ENCODE measurements around the gene GATA1. TPM values are rescaled to one million over a fixed set of nuclear protein-coding genes. Genes with fewer than 3 reads are reported as not detected.

GATA1 gene
- total RNA-seq, 1 experiment from 2014 or later = not detected

Other genes starting within 250 kb of the GATA1 start
- gene TBC1D25, start 246.9 kb upstream of the GATA1 start, total RNA-seq (2014; rRNA removed; shearing (Covaris generic)) = 6.7 and 9.3 TPM in 2 replicates
- gene RBM3, start 212.1 kb upstream of the GATA1 start, total RNA-seq (2014; rRNA removed; shearing (Covaris generic)) = 52.6 and 64.2 TPM in 2 replicates
- 54.3 and 88.6 TPM in 2 replicates for gene WDR13, start 189.1 kb upstream of the GATA1 start, total RNA-seq (2014; rRNA removed; shearing (Covaris generic))
- not detected in 2 replicates for gene WAS, start 102.8 kb upstream of the GATA1 start, total RNA-seq (2014; rRNA removed; shearing (Covaris generic))
- gene SUV39H1, start 89.9 kb upstream of the GATA1 start, total RNA-seq (2014; rRNA removed; shearing (Covaris generic)) = 15.1 and 22.8 TPM in 2 replicates
- gene GLOD5, start 24.8 kb upstream of the GATA1 start, total RNA-seq (2014; rRNA removed; shearing (Covaris generic)) = not detected in 2 replicates
- 44.8 and 50.7 TPM in 2 replicates for gene HDAC6, start 15.5 kb downstream of the GATA1 start, total RNA-seq (2014; rRNA removed; shearing (Covaris generic))
- gene ERAS, start 39.9 kb downstream of the GATA1 start, total RNA-seq (2014; rRNA removed; shearing (Covaris generic)) = not detected in 2 replicates
- gene PCSK1N, start 49.0 kb downstream of the GATA1 start, total RNA-seq (2014; rRNA removed; shearing (Covaris generic)) = 4.1 and 9.0 TPM in 2 replicates
- 77.6 and 90.8 TPM in 2 replicates for gene TIMM17B, start 111.2 kb downstream of the GATA1 start, total RNA-seq (2014; rRNA removed; shearing (Covaris generic))
- 44.6 and 53.9 TPM in 2 replicates for gene PQBP1, start 111.3 kb downstream of the GATA1 start, total RNA-seq (2014; rRNA removed; shearing (Covaris generic))
- 70.5 and 77.8 TPM in 2 replicates for gene SLC35A2, start 125.1 kb downstream of the GATA1 start, total RNA-seq (2014; rRNA removed; shearing (Covaris generic))
- 14.2 and 14.3 TPM in 2 replicates for gene PIM2, start 132.4 kb downstream of the GATA1 start, total RNA-seq (2014; rRNA removed; shearing (Covaris generic))
- 27.3 and 54.4 TPM in 2 replicates for gene OTUD5, start 171.0 kb downstream of the GATA1 start, total RNA-seq (2014; rRNA removed; shearing (Covaris generic))
- gene KCND1, start 185.3 kb downstream of the GATA1 start, total RNA-seq (2014; rRNA removed; shearing (Covaris generic)) = 0.76 and 1.7 TPM in 2 replicates
- gene GRIPAP1, start 215.7 kb downstream of the GATA1 start, total RNA-seq (2014; rRNA removed; shearing (Covaris generic)) = 20.1 and 46.6 TPM in 2 replicates

Measured in M059J (cell line).